OCI-LY7 (cell line): Measurements from ENCODE around the gene SLAMF1. TPM values are rescaled to one million over a fixed set of nuclear protein-coding genes. Genes with fewer than 3 reads are reported as not detected.

Source experiments
- BruUV-seq: library from RNA; stranded (reverse); fragments of 400-500 nt; replicated peaks from 2 replicates; lab custom pipeline; 2021; lab: Mats Ljungman, UMichigan
- CTCF ChIA-PET: fragments of 300-600 bp; sonication (Branson Sonifier 250); formaldehyde crosslinking; loops from one replicate; lab custom pipeline; 2022; ENCODE audit warnings: antibody characterized with exemption; ENCODE audit not compliant: unreplicated experiment; lab: Charles Lee
- POLR2A ChIA-PET: fragments of 300-600 bp; sonication (Branson Sonifier 250); formaldehyde crosslinking; loops from one replicate; lab custom pipeline; 2022; ENCODE audit warnings: antibody characterized with exemption; lab: Charles Lee
- DNase-seq: peaks from one replicate; pipeline ENCODE4 v3.0.0-alpha.2; 2015; ENCODE audit warnings: low spot score
- H2AFZ ChIP-seq: fragments of 200-600 bp; sonication (generic), shearing (Covaris generic); 2 replicates; pipeline ENCODE4 v1.6.1; 2014; ENCODE audit warnings: mild to moderate bottlenecking, antibody characterized with exemption, low read length, moderate library complexity
- H3K27ac ChIP-seq: fragments of 200-600 bp; sonication (generic); 2 replicates; pipeline ENCODE4 v1.5.1; 2014; ENCODE audit warnings: mixed run types, low read depth, mild to moderate bottlenecking, moderate library complexity, low read length, inconsistent platforms; ENCODE audit not compliant: poor library complexity, severe bottlenecking
- H3K36me3 ChIP-seq: fragments of 200-600 bp; sonication (generic); 2 replicates; pipeline ENCODE4 v1.6.1; 2014; ENCODE audit warnings: mild to moderate bottlenecking, antibody characterized with exemption, low read length, moderate library complexity, mixed read lengths; ENCODE audit not compliant: insufficient read depth
- H3K4me1 ChIP-seq: fragments of 200-600 bp; sonication (generic); 2 replicates; pipeline ENCODE4 v1.5.1; 2014; ENCODE audit warnings: mild to moderate bottlenecking, low read length; ENCODE audit not compliant: insufficient read depth, poor library complexity, severe bottlenecking
- H3K4me2 ChIP-seq: fragments of 200-600 bp; sonication (generic); 2 replicates; pipeline ENCODE4 v1.6.1; 2014; ENCODE audit warnings: mild to moderate bottlenecking, low read length
- H3K4me3 ChIP-seq: fragments of 200-600 bp; sonication (generic); 2 replicates; pipeline ENCODE4 v1.5.1; 2014; ENCODE audit warnings: mild to moderate bottlenecking, low read depth, low read length; ENCODE audit not compliant: poor library complexity, severe bottlenecking
- H3K79me2 ChIP-seq: fragments of 200-600 bp; sonication (generic); 2 replicates; pipeline ENCODE4 v1.6.1; 2016; ENCODE audit warnings: low read depth, mild to moderate bottlenecking, low read length, moderate library complexity, mixed read lengths; ENCODE audit not compliant: insufficient read depth
- H3K9me2 ChIP-seq: fragments of 200-600 bp; sonication (generic); 2 replicates; pipeline ENCODE4 v1.6.1; 2016; ENCODE audit warnings: mild to moderate bottlenecking, low read length, mixed read lengths; ENCODE audit not compliant: insufficient read depth
- H3K9me3 ChIP-seq: fragments of 200-600 bp; sonication (generic); 2 replicates; pipeline ENCODE4 v1.6.1; 2014; ENCODE audit warnings: mild to moderate bottlenecking, mixed run types, low read length, mixed read lengths
- H4K20me1 ChIP-seq: fragments of 200-600 bp; sonication (generic); 2 replicates; pipeline ENCODE4 v1.6.1; 2014; ENCODE audit warnings: mild to moderate bottlenecking, antibody characterized with exemption, low read length, moderate library complexity, mixed read lengths; ENCODE audit not compliant: insufficient read depth
- EZH2phosphoT487 ChIP-seq: fragments of 200-600 bp; sonication (generic); IDR thresholded peaks from 2 replicates; pipeline ENCODE4 v1.6.1; 2018; ENCODE audit warnings: low read depth, borderline replicate concordance, mild to moderate bottlenecking, mixed run types, antibody characterized with exemption, low read length, moderate library complexity, mixed read lengths
- intact Hi-C: fragments of 100-400 bp; cut with micrococcal nuclease; formaldehyde crosslinking; loops from one replicate; pipeline ENCODE4 v1.10.0; 2022; ENCODE audit not compliant: unreplicated experiment
- total RNA-seq, 2 experiments: library from RNA; depleted of rRNA in 1 of 2; stranded (reverse); fragments of >200 nt in 1 of 2; shearing (Covaris generic) in 1 of 2; gene quantifications; 2 replicates each; pipeline ENCODE4 v1.2.3, GENCODE V29; 2014 to 2022
- TF ChIP-seq, protein P1 (sequence below): fragments of 200-600 bp; sonication (generic); conservative IDR thresholded peaks from 2 replicates; pipeline ENCODE4 v1.5.1; 2014; ENCODE audit warnings: mild to moderate bottlenecking, antibody characterized with exemption, low read length, moderate library complexity, mixed read lengths

Gene SLAMF1
- total RNA-seq, 2 experiments from 2014 or later: 0.32 to 0.72 TPM

GRCh38 chr1:160639652-160640051, 7.2 kb downstream of the SLAMF1 start:
- POLR2A ChIA-PET: interaction anchor here (0.6 to 2.1 kb wide), 5 partner anchors 11 to 43 kb away, joined by 3 to 10 read pairs (median 8); no protein-coding TSS in a partner anchor
- H3K27ac ChIP-seq: no peak overlapping the region
- intact Hi-C loops: no loop called here
- no peaks in the 10 kb centered on the region for H3K9me3 ChIP-seq
- H3K9me2 ChIP-seq: no peaks in the 10 kb centered on the region
- H3K36me3 ChIP-seq: no peaks in the 10 kb centered on the region
- H2AFZ ChIP-seq: peak overlapping the region; percentile 59
- H3K4me2 ChIP-seq: peak overlapping the region; percentile 8; the same call in 1 of the 2 replicates
- H3K4me3 ChIP-seq: no peak overlapping the region
- BruUV-seq: no TSS peak
- DNase-seq: no peak
- peaks cover 39% of the 10 kb centered on the region for H3K4me1 ChIP-seq
- no peaks in the 10 kb centered on the region for H3K79me2 ChIP-seq
- TF ChIP-seq EZH2phosphoT487: no peak
- TF ChIP-seq, protein P1, sequence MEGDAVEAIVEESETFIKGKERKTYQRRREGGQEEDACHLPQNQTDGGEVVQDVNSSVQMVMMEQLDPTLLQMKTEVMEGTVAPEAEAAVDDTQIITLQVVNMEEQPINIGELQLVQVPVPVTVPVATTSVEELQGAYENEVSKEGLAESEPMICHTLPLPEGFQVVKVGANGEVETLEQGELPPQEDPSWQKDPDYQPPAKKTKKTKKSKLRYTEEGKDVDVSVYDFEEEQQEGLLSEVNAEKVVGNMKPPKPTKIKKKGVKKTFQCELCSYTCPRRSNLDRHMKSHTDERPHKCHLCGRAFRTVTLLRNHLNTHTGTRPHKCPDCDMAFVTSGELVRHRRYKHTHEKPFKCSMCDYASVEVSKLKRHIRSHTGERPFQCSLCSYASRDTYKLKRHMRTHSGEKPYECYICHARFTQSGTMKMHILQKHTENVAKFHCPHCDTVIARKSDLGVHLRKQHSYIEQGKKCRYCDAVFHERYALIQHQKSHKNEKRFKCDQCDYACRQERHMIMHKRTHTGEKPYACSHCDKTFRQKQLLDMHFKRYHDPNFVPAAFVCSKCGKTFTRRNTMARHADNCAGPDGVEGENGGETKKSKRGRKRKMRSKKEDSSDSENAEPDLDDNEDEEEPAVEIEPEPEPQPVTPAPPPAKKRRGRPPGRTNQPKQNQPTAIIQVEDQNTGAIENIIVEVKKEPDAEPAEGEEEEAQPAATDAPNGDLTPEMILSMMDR: no peak
- H4K20me1 ChIP-seq: no peaks in the 10 kb centered on the region
- CTCF ChIA-PET: no interaction called here

- CTCF ChIA-PET: no interaction called here
- TF ChIP-seq EZH2phosphoT487: no peak
- TF ChIP-seq, protein P1: no peak
- Histone ChIP-seq H2AFZ (no peak overlapping the region), H3K27ac (no peak overlapping the region), H3K4me3 (no peak overlapping the region), H4K20me1 (no peaks in the 10 kb centered on the region), H3K36me3 (no peaks in the 10 kb centered on the region), H3K79me2 (no peaks in the 10 kb centered on the region), H3K4me2 (no peak overlapping the region; the same call in 1 of the 2 replicates), H3K4me1 (peaks cover 39% of the 10 kb centered on the region), H3K9me3 (no peaks in the 10 kb centered on the region), H3K9me2 (no peaks in the 10 kb centered on the region)
- intact Hi-C loops: no loop called here
- BruUV-seq: no TSS peak
- POLR2A ChIA-PET: interaction anchor here (2.1 kb wide), 1 partner anchor 12 kb away, joined by 10 read pairs; no protein-coding TSS in a partner anchor
- DNase-seq: no peak
Measured at GRCh38 chr1:160638926-160639325, 7.9 kb downstream of the SLAMF1 start.

- H4K20me1 ChIP-seq: no peaks in the 10 kb centered on the region
- ChIA-PET POLR2A (no interaction called here), CTCF (no interaction called here)
- no peaks in the 10 kb centered on the region for H3K9me3 ChIP-seq
- no peak for DNase-seq
- no peak for TF ChIP-seq EZH2phosphoT487
- TF ChIP-seq, protein P1: no peak
- H3K27ac ChIP-seq: no peak overlapping the region
- H3K4me2 ChIP-seq: no peak overlapping the region; the same call in 1 of the 2 replicates
- peaks cover 39% of the 10 kb centered on the region for H3K4me1 ChIP-seq
- H3K9me2 ChIP-seq: no peaks in the 10 kb centered on the region
- no peaks in the 10 kb centered on the region for H3K36me3 ChIP-seq
- no peak overlapping the region for H3K4me3 ChIP-seq
- H2AFZ ChIP-seq: peak overlapping the region; percentile 31; the same call in 1 of the 2 replicates
- intact Hi-C loops: no loop called here
- BruUV-seq: no TSS peak
- no peaks in the 10 kb centered on the region for H3K79me2 ChIP-seq
Measured at GRCh38 chr1:160638540-160638857, 8.3 kb downstream of the SLAMF1 start.
